HepG2 (cell line): Measurements from ENCODE around the gene DENND2D. TPM values are rescaled to one million over a fixed set of nuclear protein-coding genes. Genes with fewer than 3 reads are reported as not detected.
A peak's percentile ranks its signal among the peaks of the same experiment; 100 is the strongest.

Source experiments
- MBD4 ChIP-seq: IDR thresholded peaks from 2 replicates; pipeline ENCODE4 v1.6.1; 2012; ENCODE audit warnings: low read length, inconsistent platforms, borderline replicate concordance
- NKX3-1 ChIP-seq: sonication (generic); formaldehyde crosslinking; IDR thresholded peaks from 2 replicates; pipeline ENCODE4 v1.5.0; 2020; ENCODE audit warnings: missing genetic modification reagents
- PITX1 ChIP-seq: sonication (generic); formaldehyde crosslinking; IDR thresholded peaks from 2 replicates; pipeline ENCODE4 v1.5.1; 2020; ENCODE audit warnings: mild to moderate bottlenecking, missing genetic modification reagents
- PRMT3 ChIP-seq: sonication (generic); formaldehyde crosslinking; IDR thresholded peaks from 2 replicates; pipeline ENCODE4 v1.8.1; 2022; ENCODE audit warnings: low read depth, mild to moderate bottlenecking, moderate library complexity, missing genetic modification reagents, borderline replicate concordance
- RFX5 ChIP-seq: IDR thresholded peaks from 2 replicates; pipeline ENCODE4 v1.6.1; 2011; ENCODE audit warnings: low read depth, low read length, improper control_type of control experiment
- RXRB ChIP-seq: IDR thresholded peaks from 2 replicates; pipeline ENCODE4 v1.6.1; 2016; ENCODE audit warnings: borderline replicate concordance, missing genetic modification reagents, missing compliant biosample characterization
- SUZ12 ChIP-seq: fragments of 150-350 bp; IDR thresholded peaks from 2 replicates; pipeline ENCODE4 v1.6.1; 2014; ENCODE audit warnings: low read depth, low read length
- SYNCRIP ChIP-seq: fragments of 200-400 bp; formaldehyde crosslinking; IDR thresholded peaks from 2 replicates; pipeline ENCODE4 v1.6.1; 2018; ENCODE audit warnings: mild to moderate bottlenecking, low read depth, low read length; ENCODE audit not compliant: insufficient read depth
- ZBTB7B ChIP-seq: sonication (generic); formaldehyde crosslinking; IDR thresholded peaks from 2 replicates; pipeline ENCODE4 v1.4.0; 2020; ENCODE audit warnings: missing genetic modification reagents
- ZNF263 ChIP-seq: sonication (generic); formaldehyde crosslinking; IDR thresholded peaks from 2 replicates; pipeline ENCODE4 v1.4.0; 2020; ENCODE audit warnings: missing genetic modification reagents
- ZNF296 ChIP-seq: sonication (generic); formaldehyde crosslinking; conservative IDR thresholded peaks from 2 replicates; pipeline ENCODE4 v1.5.0; 2020; ENCODE audit warnings: mild to moderate bottlenecking, missing genetic modification reagents
- ZNF7 ChIP-seq: IDR thresholded peaks from 2 replicates; pipeline ENCODE4 v1.6.1; 2016; ENCODE audit warnings: missing biosample characterization, missing genetic modification reagents
- ZSCAN25 ChIP-seq: sonication (generic); formaldehyde crosslinking; IDR thresholded peaks from 2 replicates; pipeline ENCODE4 v1.8.0; 2022; ENCODE audit warnings: mild to moderate bottlenecking, missing genetic modification reagents
- polyA plus RNA-seq, 8 experiments: library from polyadenylated mRNA; depleted of rRNA in 3 of 8; stranded (reverse) in 7 of 8; unstranded in 1 of 8; fragments of >200 nt; fragmentation: Illumina TruSeq in 4 of 8; extraction: Trizol in 4 of 8; gene quantifications; 2 replicates each; pipeline versions ENCODE4 v1.2.1 to v1.2.3, GENCODE V29; 2011 to 2016; ENCODE audit warnings: low read depth in 4 of 8, missing spikeins in 1 of 8, mixed read lengths in 1 of 8; ENCODE audit not compliant: insufficient read depth in 1 of 8
- total RNA-seq, 5 experiments: library from RNA; depleted of rRNA; stranded (reverse); fragments of >200 nt; fragmentation: Illumina TruSeq; extraction: Trizol; gene quantifications; 2 replicates each; pipeline ENCODE4 v1.2.3, GENCODE V29; 2016; ENCODE audit warnings: low read depth in 1 of 5
- TF ChIP-seq, protein P1 (sequence below): sonication (generic); formaldehyde crosslinking; IDR thresholded peaks from 2 replicates; pipeline ENCODE4 v1.9.0; 2021; ENCODE audit warnings: mild to moderate bottlenecking, missing genetic modification reagents
- TF ChIP-seq, protein P2 (sequence below): sonication (generic); formaldehyde crosslinking; IDR thresholded peaks from 2 replicates; pipeline ENCODE4 v1.4.0; 2020; ENCODE audit warnings: missing genetic modification reagents
- TF ChIP-seq, protein P3 (sequence below): sonication (generic); formaldehyde crosslinking; IDR thresholded peaks from 2 replicates; pipeline ENCODE4 v1.5.0; 2020; ENCODE audit warnings: mild to moderate bottlenecking, missing genetic modification reagents
- TF ChIP-seq, protein P4 (sequence below): sonication (generic); formaldehyde crosslinking; IDR thresholded peaks from 2 replicates; pipeline ENCODE4 v1.5.1; 2020; ENCODE audit warnings: missing genetic modification reagents, mild to moderate bottlenecking, borderline replicate concordance

Gene DENND2D
- total and polyA plus RNA-seq, 2 of the 13 experiments (the other 11 are each of a cell fraction or from before 2014, with no cell fraction given), result 0.04 TPM; not detected in 1

DNA sequence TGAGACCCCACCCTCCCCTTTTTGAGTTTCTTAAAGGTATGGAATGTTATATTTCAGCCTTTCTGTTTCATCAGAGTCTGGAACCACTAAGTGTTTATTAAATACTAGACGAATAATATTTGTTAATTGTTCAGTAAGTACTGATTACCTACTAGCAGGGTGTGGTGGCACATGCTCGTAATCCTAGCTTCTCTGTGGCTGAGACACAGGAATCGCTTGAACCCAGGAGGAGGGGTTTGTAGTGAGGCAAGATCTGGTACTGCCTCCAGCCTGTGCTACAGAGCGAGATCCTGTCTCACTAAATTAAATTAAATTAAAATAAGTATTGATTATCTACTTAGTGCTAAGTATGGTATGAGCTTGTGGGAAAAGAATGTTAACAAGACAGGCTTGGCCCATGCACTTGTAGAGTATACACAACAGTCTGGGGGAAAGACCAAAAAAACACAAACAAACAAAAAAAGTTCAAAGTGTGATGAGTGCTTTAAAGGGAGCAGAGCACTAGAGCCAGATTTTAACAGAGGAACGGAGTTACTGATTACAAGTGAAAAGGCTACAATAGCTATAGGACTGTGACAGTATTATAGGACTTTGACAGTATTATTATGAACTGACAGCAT lies 58.0 kb downstream of the DENND2D start (continued):
- no peak for TF ChIP-seq SYNCRIP
- no peak for TF ChIP-seq ZSCAN25 (CRISPR knock-in tag)
- TF ChIP-seq, protein P1, sequence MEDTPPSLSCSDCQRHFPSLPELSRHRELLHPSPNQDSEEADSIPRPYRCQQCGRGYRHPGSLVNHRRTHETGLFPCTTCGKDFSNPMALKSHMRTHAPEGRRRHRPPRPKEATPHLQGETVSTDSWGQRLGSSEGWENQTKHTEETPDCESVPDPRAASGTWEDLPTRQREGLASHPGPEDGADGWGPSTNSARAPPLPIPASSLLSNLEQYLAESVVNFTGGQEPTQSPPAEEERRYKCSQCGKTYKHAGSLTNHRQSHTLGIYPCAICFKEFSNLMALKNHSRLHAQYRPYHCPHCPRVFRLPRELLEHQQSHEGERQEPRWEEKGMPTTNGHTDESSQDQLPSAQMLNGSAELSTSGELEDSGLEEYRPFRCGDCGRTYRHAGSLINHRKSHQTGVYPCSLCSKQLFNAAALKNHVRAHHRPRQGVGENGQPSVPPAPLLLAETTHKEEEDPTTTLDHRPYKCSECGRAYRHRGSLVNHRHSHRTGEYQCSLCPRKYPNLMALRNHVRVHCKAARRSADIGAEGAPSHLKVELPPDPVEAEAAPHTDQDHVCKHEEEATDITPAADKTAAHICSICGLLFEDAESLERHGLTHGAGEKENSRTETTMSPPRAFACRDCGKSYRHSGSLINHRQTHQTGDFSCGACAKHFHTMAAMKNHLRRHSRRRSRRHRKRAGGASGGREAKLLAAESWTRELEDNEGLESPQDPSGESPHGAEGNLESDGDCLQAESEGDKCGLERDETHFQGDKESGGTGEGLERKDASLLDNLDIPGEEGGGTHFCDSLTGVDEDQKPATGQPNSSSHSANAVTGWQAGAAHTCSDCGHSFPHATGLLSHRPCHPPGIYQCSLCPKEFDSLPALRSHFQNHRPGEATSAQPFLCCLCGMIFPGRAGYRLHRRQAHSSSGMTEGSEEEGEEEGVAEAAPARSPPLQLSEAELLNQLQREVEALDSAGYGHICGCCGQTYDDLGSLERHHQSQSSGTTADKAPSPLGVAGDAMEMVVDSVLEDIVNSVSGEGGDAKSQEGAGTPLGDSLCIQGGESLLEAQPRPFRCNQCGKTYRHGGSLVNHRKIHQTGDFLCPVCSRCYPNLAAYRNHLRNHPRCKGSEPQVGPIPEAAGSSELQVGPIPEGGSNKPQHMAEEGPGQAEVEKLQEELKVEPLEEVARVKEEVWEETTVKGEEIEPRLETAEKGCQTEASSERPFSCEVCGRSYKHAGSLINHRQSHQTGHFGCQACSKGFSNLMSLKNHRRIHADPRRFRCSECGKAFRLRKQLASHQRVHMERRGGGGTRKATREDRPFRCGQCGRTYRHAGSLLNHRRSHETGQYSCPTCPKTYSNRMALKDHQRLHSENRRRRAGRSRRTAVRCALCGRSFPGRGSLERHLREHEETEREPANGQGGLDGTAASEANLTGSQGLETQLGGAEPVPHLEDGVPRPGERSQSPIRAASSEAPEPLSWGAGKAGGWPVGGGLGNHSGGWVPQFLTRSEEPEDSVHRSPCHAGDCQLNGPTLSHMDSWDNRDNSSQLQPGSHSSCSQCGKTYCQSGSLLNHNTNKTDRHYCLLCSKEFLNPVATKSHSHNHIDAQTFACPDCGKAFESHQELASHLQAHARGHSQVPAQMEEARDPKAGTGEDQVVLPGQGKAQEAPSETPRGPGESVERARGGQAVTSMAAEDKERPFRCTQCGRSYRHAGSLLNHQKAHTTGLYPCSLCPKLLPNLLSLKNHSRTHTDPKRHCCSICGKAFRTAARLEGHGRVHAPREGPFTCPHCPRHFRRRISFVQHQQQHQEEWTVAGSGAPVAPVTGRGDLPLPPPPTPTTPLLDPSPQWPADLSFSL (CRISPR knock-in tag), result peak; percentile 55; the same call in 1 of the 2 replicates
- no peak for TF ChIP-seq ZNF296 (CRISPR knock-in tag)
- no peak for TF ChIP-seq ZNF263 (CRISPR knock-in tag)
- no peak for TF ChIP-seq SUZ12
- no peak for TF ChIP-seq MBD4
- TF ChIP-seq, protein P2, sequence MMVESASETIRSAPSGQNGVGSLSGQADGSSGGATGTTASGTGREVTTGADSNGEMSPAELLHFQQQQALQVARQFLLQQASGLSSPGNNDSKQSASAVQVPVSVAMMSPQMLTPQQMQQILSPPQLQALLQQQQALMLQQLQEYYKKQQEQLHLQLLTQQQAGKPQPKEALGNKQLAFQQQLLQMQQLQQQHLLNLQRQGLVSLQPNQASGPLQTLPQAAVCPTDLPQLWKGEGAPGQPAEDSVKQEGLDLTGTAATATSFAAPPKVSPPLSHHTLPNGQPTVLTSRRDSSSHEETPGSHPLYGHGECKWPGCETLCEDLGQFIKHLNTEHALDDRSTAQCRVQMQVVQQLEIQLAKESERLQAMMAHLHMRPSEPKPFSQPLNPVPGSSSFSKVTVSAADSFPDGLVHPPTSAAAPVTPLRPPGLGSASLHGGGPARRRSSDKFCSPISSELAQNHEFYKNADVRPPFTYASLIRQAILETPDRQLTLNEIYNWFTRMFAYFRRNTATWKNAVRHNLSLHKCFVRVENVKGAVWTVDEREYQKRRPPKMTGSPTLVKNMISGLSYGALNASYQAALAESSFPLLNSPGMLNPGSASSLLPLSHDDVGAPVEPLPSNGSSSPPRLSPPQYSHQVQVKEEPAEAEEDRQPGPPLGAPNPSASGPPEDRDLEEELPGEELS (CRISPR knock-in tag), result peak; percentile 69
- TF ChIP-seq PRMT3 (CRISPR knock-in tag), result no peak
- TF ChIP-seq PITX1 (CRISPR knock-in tag), result no peak
- TF ChIP-seq RXRB (CRISPR knock-in tag), result peak; percentile 26; the same call in 1 of the 2 replicates
- TF ChIP-seq, protein P3, sequence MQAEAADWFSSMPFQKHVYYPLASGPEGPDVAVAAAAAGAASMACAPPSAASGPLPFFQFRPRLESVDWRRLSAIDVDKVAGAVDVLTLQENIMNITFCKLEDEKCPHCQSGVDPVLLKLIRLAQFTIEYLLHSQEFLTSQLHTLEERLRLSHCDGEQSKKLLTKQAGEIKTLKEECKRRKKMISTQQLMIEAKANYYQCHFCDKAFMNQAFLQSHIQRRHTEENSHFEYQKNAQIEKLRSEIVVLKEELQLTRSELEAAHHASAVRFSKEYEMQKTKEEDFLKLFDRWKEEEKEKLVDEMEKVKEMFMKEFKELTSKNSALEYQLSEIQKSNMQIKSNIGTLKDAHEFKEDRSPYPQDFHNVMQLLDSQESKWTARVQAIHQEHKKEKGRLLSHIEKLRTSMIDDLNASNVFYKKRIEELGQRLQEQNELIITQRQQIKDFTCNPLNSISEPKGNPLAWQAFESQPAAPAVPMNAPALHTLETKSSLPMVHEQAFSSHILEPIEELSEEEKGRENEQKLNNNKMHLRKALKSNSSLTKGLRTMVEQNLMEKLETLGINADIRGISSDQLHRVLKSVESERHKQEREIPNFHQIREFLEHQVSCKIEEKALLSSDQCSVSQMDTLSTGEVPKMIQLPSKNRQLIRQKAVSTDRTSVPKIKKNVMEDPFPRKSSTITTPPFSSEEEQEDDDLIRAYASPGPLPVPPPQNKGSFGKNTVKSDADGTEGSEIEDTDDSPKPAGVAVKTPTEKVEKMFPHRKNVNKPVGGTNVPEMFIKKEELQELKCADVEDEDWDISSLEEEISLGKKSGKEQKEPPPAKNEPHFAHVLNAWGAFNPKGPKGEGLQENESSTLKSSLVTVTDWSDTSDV (CRISPR knock-in tag), result no peak
- no peak for TF ChIP-seq ZBTB7B (CRISPR knock-in tag)
- no peak for TF ChIP-seq RFX5
- TF ChIP-seq NKX3-1 (CRISPR knock-in tag), result no peak
- TF ChIP-seq, protein P4, sequence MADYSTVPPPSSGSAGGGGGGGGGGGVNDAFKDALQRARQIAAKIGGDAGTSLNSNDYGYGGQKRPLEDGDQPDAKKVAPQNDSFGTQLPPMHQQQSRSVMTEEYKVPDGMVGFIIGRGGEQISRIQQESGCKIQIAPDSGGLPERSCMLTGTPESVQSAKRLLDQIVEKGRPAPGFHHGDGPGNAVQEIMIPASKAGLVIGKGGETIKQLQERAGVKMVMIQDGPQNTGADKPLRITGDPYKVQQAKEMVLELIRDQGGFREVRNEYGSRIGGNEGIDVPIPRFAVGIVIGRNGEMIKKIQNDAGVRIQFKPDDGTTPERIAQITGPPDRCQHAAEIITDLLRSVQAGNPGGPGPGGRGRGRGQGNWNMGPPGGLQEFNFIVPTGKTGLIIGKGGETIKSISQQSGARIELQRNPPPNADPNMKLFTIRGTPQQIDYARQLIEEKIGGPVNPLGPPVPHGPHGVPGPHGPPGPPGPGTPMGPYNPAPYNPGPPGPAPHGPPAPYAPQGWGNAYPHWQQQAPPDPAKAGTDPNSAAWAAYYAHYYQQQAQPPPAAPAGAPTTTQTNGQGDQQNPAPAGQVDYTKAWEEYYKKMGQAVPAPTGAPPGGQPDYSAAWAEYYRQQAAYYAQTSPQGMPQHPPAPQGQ (CRISPR knock-in tag), result no peak
- TF ChIP-seq ZNF7 (CRISPR knock-in tag), result no peak
